DMS153 (cell line): ENCODE measurements around the gene HOXD8.

Experiments
- DNase-seq: peaks from one replicate; lab custom pipeline; 2025; lab: John Stamatoyannopoulos, UW

The HOXD8 gene

GRCh38 chr2:176130957-176131847 lies 1.7 kb downstream of the HOXD8 start:
- no peak for DNase-seq

DNA sequence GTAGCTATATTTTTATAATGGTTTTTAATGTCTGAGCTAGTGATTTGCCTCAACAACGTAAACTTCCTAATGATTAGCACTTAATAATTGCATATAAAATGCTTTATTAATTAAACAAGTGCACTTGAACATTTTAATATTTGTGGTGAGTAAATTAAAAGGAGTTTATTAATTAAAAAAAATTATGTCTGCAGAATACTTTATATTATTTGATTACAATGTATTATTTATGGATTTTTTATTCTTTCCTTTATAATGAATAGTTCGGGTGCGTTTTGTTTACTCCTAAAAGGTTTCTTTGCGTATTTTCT lies 2.3 kb downstream of the HOXD8 start:
- DNase-seq, result no peak

- DNase-seq, result no peak
Observed at GRCh38 chr2:176132205-176133171, 3.0 kb downstream of the HOXD8 start.

DNA sequence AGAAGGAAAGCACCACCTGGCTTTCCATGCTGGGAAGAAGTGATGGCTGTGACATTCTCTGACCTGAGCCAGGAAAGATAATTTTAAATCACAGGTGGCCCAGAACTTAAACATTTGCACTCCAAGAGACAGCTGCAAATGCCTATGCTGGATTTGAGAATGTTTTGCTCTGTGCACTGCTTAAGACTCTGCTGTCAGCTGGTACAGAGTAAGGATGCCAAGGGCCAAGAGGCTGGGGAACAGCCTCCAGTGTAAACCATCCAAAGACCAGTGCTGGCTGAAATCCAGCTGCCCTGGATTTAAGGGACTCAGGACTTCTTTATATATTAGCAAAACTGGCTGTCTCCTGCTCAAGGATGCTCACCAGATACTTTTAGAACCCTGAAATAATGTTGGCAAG lies 3.9 kb downstream of the HOXD8 start:
- no peak for DNase-seq

- no peak for DNase-seq
Observed at GRCh38 chr2:176134035-176134434, 4.5 kb downstream of the HOXD8 start.

DNA sequence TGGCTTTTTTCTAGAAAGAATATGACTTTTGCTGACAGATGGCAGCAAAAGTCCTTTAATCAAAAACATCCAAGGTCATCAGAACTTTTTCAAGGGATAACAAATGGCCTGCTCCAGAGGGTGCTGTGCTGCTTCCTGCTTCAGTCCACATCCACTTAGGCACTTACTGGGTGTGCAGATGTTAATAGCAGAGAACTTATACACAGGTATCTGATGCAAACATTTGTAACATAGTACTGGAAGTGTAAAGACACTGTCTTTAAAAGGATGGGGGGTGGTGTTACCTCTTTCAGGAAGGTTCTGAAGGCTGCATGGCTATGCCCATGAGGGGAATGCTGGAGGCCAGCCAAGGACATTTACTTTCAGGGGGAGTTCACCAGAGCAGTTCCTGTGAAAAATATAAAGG lies 5.5 kb downstream of the HOXD8 start:
- no peak for DNase-seq

GRCh38 chr2:176136374-176137251 lies 7.1 kb downstream of the HOXD8 start:
- DNase-seq, result no peak

GRCh38 chr2:176137252-176137580 lies 7.7 kb downstream of the HOXD8 start:
- no peak for DNase-seq

- no peak for DNase-seq
Observed at GRCh38 chr2:176137906-176138305, 8.4 kb downstream of the HOXD8 start.

- DNase-seq, result no peak
Observed at GRCh38 chr2:176138526-176138922, 9.0 kb downstream of the HOXD8 start.

DNA sequence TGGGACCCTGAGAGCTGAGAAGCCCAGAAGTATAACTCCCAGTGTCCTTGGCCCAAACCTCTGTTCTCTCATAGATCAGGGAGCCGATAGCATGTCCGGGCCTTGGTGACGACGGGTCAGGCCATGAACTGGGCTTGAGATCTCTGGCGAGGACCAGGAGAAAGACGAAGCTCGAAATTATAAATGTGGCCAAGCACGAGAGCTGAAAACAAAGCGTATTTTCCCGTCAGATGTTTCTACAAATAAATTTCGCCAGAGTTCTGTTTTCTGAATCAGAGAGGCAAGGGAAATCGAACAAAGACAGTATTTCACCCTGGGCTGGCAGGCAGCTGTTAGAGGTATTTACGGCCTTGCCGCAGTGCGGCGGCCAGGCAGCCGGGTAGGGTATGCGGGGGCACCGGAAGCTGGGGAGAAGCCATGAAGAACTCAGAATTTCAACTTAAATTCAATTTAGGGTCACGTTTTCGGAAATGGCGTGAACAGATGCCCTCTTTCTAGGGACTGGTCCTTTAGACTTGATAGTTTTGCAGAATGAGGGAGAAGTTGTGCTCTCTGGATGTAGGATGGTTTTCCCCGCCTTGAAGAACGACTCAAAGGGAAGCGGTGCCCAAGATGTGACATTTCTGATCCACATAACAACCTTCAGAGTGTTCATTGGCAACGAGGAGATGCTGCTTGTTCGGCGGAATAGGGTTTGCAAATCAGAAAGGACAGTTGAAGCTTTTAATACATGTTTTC lies 9.6 kb downstream of the HOXD8 start:
- DNase-seq, result no peak

- no peak for DNase-seq
Observed at GRCh38 chr2:176139661-176140512, 10.4 kb downstream of the HOXD8 start.

DNA sequence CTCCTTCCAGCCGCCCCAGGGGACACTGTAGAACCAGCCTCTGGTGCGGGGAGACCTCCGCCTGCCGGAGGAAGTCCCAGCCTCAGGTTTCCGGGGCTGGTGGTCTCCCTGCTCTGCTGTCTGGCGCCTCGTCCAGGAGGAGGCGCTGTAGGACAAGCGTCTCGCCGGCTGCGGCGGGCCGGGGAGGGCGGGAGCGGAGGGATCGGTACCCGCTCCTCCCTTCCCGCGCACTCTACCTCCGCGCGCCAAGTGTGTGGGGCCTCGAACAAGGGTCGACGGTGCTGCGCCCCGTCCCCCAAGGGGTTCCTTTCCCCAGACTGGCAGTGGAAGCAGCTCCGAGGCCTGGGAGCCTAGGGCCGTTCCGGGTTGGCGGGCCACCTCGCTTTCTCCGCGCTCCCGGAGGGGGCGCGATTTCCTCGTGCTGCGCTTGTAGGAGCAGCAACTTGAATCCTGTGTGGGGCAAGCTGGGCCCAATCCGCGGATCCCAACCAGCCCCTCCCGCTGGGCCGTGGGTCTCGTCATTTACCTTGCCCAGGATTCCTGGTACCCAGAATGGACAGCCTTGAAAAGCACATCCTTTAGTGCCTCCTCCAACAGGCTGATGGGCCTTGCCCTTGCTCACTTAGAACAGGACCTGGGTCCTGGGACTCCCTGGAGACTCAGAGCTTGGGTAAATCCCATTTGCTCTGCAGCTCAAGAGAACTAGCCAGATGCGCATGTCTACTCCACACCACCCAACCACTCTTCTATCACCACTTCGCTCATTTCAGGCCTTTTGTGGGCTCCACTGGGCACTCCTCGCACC lies 11.2 kb downstream of the HOXD8 start:
- DNase-seq, result peak; percentile 89

GRCh38 chr2:176142281-176142680 lies 12.8 kb downstream of the HOXD8 start:
- no peak for DNase-seq

GRCh38 chr2:176145085-176145969 lies 15.8 kb downstream of the HOXD8 start:
- DNase-seq, result no peak

- DNase-seq, result no peak
Observed at GRCh38 chr2:176146101-176146500, 16.6 kb downstream of the HOXD8 start.

DNA sequence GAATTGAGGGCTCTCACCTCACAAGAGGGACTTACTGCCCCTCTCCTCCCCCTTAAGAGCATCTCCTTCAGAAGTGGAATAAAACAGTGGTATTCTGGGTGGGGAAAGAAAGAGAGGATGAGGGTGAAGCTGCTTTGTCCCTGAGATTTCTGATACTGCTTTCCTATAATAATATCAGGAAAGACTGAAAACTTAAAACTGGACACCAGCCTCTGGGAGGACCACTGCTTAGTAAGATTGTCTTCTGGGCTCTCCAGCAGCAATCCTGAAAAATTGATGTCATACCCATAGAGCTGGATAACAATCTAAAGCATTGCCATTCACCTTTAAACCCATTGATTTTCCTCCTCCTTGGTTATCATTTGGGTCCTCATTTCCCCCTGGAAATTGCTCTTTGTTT lies 17.1 kb downstream of the HOXD8 start:
- DNase-seq, result no peak

DNA sequence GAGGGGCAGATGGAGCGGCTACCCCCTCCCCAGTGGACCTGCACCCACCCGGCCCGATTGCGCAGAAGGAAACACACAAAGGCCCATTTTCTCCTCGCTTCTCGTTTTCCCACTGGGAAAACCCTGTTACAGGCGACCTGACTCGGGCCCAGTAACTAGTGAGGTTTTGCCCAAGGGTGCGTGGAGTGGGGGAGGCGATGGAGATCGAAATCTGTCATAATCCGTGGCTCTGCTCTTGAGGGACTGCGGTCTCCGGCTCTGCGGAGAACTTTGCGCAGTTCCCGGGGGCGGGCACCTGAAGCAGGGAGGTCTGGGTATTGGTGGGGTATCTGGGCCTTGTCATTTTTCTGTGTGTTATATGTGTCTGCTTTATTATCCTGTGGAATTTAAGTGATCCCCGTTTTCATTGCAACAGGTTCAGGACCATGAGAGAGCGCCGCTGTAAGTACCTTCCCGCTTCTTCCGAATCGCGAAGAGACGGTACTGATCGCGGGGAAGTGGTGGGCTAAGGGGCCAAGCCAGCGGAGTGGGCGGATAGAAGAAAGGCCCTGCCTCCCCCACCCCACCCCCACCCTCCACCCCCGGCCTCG lies 17.8 kb downstream of the HOXD8 start:
- DNase-seq, result no peak
